ENCODE data around the gene DPP6.
"Not testable (repeated sequence)": the region's sequence is repeated elsewhere in the genome, so short reads cannot be mapped to it uniquely, and the experiment has no call there.

DPP6 gene

GRCh38 chr7:154919344-154920225, 867.4 kb downstream of the DPP6 start:
- Histone ChIP-seq H3K4me1 (ENCODE audit: control insufficient read depth, insufficient read depth, low read length) (no peaks in the 10 kb centered on the region), H3K27me3 (ENCODE audit: control insufficient read depth, insufficient read depth, low read length) (peaks cover 3% of the 10 kb centered on the region), H3K4me3 (ENCODE audit: low read depth, low read length) (no peak overlapping the region), H3K36me3 (ENCODE audit: control insufficient read depth, insufficient read depth, low read length) (no peaks in the 10 kb centered on the region), H3K9ac (ENCODE audit: low read depth, low read length) (no peak overlapping the region), H3K9me3 (ENCODE audit: control insufficient read depth, insufficient read depth, low read length) (no peaks in the 10 kb centered on the region)

GRCh38 chr7:154922472-154922871, 870.3 kb downstream of the DPP6 start:
- not testable (repeated sequence) for H3K4me1 ChIP-seq (ENCODE audit: control insufficient read depth, insufficient read depth, low read length); H3K36me3 ChIP-seq (ENCODE audit: control insufficient read depth, insufficient read depth, low read length); H3K4me3 ChIP-seq (ENCODE audit: low read depth, low read length); H3K9me3 ChIP-seq (ENCODE audit: control insufficient read depth, insufficient read depth, low read length); H3K9ac ChIP-seq (ENCODE audit: low read depth, low read length); H3K27me3 ChIP-seq (ENCODE audit: control insufficient read depth, insufficient read depth, low read length)

- H3K9ac ChIP-seq (ENCODE audit: low read depth, low read length) = no peak overlapping the region
- peaks cover 11% of the 10 kb centered on the region for H3K4me1 ChIP-seq (ENCODE audit: control insufficient read depth, insufficient read depth, low read length)
- no peak overlapping the region for H3K4me3 ChIP-seq (ENCODE audit: low read depth, low read length)
- no peaks in the 10 kb centered on the region for H3K36me3 ChIP-seq (ENCODE audit: control insufficient read depth, insufficient read depth, low read length)
- peaks cover under 1% of the 10 kb centered on the region for H3K9me3 ChIP-seq (ENCODE audit: control insufficient read depth, insufficient read depth, low read length)
- H3K27me3 ChIP-seq (ENCODE audit: control insufficient read depth, insufficient read depth, low read length) = no peaks in the 10 kb centered on the region
These were observed 875.5 kb downstream of the DPP6 start for GRCh38 chr7:154927624-154928125.

- H3K9ac ChIP-seq (ENCODE audit: low read depth, low read length) = no peak overlapping the region
- no peak overlapping the region for H3K4me3 ChIP-seq (ENCODE audit: low read depth, low read length)
- peaks cover 11% of the 10 kb centered on the region for H3K4me1 ChIP-seq (ENCODE audit: control insufficient read depth, insufficient read depth, low read length)
- peaks cover 2% of the 10 kb centered on the region for H3K9me3 ChIP-seq (ENCODE audit: control insufficient read depth, insufficient read depth, low read length)
- no peaks in the 10 kb centered on the region for H3K36me3 ChIP-seq (ENCODE audit: control insufficient read depth, insufficient read depth, low read length)
- no peaks in the 10 kb centered on the region for H3K27me3 ChIP-seq (ENCODE audit: control insufficient read depth, insufficient read depth, low read length)
These were observed 876.2 kb downstream of the DPP6 start for GRCh38 chr7:154928136-154929005.

GRCh38 chr7:154929006-154929726, 877.0 kb downstream of the DPP6 start:
- no peaks in the 10 kb centered on the region for H3K36me3 ChIP-seq (ENCODE audit: control insufficient read depth, insufficient read depth, low read length)
- peaks cover 11% of the 10 kb centered on the region for H3K4me1 ChIP-seq (ENCODE audit: control insufficient read depth, insufficient read depth, low read length)
- peaks cover 4% of the 10 kb centered on the region for H3K9me3 ChIP-seq (ENCODE audit: control insufficient read depth, insufficient read depth, low read length)
- no peak overlapping the region for H3K4me3 ChIP-seq (ENCODE audit: low read depth, low read length)
- no peak overlapping the region for H3K9ac ChIP-seq (ENCODE audit: low read depth, low read length)
- H3K27me3 ChIP-seq (ENCODE audit: control insufficient read depth, insufficient read depth, low read length) = no peaks in the 10 kb centered on the region

- no peaks in the 10 kb centered on the region for H3K27me3 ChIP-seq (ENCODE audit: control insufficient read depth, insufficient read depth, low read length)
- peaks cover 8% of the 10 kb centered on the region for H3K9me3 ChIP-seq (ENCODE audit: control insufficient read depth, insufficient read depth, low read length)
- H3K9ac ChIP-seq (ENCODE audit: low read depth, low read length) = no peak overlapping the region
These were observed 879.7 kb downstream of the DPP6 start for GRCh38 chr7:154931906-154932305.

GRCh38 chr7:154934353-154934952, 882.3 kb downstream of the DPP6 start:
- not testable (repeated sequence) for H3K9ac ChIP-seq (ENCODE audit: low read depth, low read length); H3K27me3 ChIP-seq (ENCODE audit: control insufficient read depth, insufficient read depth, low read length); H3K9me3 ChIP-seq (ENCODE audit: control insufficient read depth, insufficient read depth, low read length); H3K4me1 ChIP-seq (ENCODE audit: control insufficient read depth, insufficient read depth, low read length); H3K36me3 ChIP-seq (ENCODE audit: control insufficient read depth, insufficient read depth, low read length); H3K4me3 ChIP-seq (ENCODE audit: low read depth, low read length)

More at GRCh38 chr7:154931906-154932305, 879.7 kb downstream of the DPP6 start:
- Histone ChIP-seq H3K36me3 (ENCODE audit: control insufficient read depth, insufficient read depth, low read length) (no peaks in the 10 kb centered on the region), H3K4me3 (ENCODE audit: low read depth, low read length) (no peak overlapping the region), H3K4me1 (ENCODE audit: control insufficient read depth, insufficient read depth, low read length) (peaks cover 11% of the 10 kb centered on the region)

- Histone ChIP-seq H3K9me3 (ENCODE audit: control insufficient read depth, insufficient read depth, low read length) (peaks cover 6% of the 10 kb centered on the region), H3K4me1 (ENCODE audit: control insufficient read depth, insufficient read depth, low read length) (no peaks in the 10 kb centered on the region), H3K27me3 (ENCODE audit: control insufficient read depth, insufficient read depth, low read length) (no peaks in the 10 kb centered on the region), H3K9ac (ENCODE audit: low read depth, low read length) (no peak overlapping the region), H3K36me3 (ENCODE audit: control insufficient read depth, insufficient read depth, low read length) (no peaks in the 10 kb centered on the region), H3K4me3 (ENCODE audit: low read depth, low read length) (no peak overlapping the region)
These were observed 885.6 kb downstream of the DPP6 start for GRCh38 chr7:154937837-154938236.

- Histone ChIP-seq H3K36me3 (ENCODE audit: control insufficient read depth, insufficient read depth, low read length) (peaks cover 11% of the 10 kb centered on the region), H3K9me3 (ENCODE audit: control insufficient read depth, insufficient read depth, low read length) (no peaks in the 10 kb centered on the region), H3K4me1 (ENCODE audit: control insufficient read depth, insufficient read depth, low read length) (no peaks in the 10 kb centered on the region), H3K4me3 (ENCODE audit: low read depth, low read length) (no peak overlapping the region), H3K27me3 (ENCODE audit: control insufficient read depth, insufficient read depth, low read length) (no peaks in the 10 kb centered on the region), H3K9ac (ENCODE audit: low read depth, low read length) (no peak overlapping the region)
These were observed 890.5 kb downstream of the DPP6 start for GRCh38 chr7:154942691-154943090.
